A549 treated with AZD9567 at 1 μM for 4 hours (cell line): ENCODE data around the gene PPL. TPM values are rescaled to one million over a fixed set of nuclear protein-coding genes. Genes with fewer than 3 reads are reported as not detected.

ENCODE experiments used
- total RNA-seq: library from RNA; stranded (reverse); fragments of 200-300 nt; extraction: Qiagen RNA extraction; gene quantifications from 5 replicates; pipeline ENCODE4 v1.2.3, GENCODE V29; 2022; ENCODE audit not compliant: insufficient read depth

The PPL gene
- 2.8 to 3.8 TPM (median 3.6 TPM) in 5 replicates for total RNA-seq

DNA sequence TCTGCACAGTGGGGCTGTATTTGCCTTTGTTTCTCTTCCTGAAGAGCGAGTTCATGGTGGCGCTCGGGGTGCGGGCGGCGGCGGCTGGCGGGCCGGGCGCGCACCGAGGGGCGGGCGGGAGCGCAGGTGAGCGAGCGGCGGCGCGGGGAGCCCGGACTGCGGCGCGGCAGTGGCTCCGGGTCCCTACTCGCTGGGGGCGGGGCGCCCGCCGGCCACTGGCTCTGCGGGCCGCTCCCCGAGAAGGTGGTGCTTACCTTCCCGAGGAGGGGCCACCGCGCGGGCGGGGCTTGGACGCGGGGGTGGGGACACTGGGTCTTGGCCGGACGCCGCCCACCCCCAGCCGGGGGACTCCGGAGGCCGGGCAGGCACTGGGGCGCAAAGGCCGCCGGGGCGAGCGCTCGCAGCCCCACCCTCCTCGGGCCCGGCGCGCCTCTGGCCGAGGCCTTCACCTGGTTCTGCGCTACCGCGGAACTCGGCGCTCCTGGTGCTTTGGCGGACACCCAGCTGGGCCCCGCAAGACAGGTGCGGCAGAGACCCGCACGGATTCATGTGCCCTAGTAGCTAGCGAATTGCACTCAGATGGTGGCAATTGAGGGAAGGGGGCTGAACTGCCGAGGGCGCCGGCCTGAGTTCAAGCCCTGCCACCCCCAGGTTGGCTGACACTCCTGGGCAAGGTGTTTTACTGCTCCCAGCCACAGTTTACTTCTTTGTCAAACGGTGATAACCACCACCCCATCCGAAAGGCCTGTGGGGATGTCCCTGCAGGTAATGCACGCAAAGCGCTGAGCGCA is at the start of gene PPL:
TSS of gene PPL (minus strand) at position 158 of the 791 bp plus-strand sequence. CDS start at position 55, 103 bp downstream.

DNA sequence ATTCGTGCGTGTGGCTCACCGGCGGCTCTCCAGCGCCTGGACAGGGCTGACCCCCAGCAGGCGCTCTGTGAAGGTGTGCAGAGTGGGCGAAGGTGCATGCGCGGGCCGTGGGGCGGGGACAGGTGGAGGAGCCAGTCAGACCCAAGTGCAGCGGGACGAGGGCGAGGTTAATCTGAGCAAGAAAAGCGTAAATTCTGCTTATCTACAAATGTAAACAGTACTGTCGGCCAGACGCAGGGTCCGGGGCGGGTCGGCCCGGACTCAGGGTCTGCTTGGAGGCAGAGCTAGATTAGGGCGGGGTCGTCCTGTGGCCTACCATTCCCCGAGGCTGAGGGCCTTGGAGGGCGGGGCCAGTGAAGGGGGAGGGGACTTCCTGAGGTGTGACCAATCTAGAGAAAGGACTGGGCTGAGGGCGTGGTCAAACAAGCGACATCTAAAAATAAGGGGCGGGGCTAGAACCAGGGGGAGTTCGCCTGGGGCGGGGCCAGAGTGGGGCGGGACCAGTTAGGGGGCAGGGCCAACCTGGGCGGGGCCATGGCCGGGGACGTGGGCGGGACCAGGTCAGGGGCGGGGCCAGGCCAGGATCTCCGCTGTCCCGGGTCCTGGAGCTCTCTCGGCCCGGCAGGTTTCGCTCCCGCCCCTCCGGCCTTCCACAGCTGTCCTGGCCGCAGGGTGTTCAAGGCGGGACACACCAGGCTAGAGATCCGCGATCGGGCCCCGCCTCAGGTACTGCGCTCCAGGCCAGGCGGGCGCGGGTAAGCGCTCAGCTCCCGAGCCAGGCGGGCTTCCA is 21.0 kb upstream of the PPL start, which contains the start of gene SEC14L5:
TSS of gene SEC14L5 (plus strand) at position 611 of the 790 bp plus-strand sequence. CDS start 994 bp downstream, outside the sequence.

DNA sequence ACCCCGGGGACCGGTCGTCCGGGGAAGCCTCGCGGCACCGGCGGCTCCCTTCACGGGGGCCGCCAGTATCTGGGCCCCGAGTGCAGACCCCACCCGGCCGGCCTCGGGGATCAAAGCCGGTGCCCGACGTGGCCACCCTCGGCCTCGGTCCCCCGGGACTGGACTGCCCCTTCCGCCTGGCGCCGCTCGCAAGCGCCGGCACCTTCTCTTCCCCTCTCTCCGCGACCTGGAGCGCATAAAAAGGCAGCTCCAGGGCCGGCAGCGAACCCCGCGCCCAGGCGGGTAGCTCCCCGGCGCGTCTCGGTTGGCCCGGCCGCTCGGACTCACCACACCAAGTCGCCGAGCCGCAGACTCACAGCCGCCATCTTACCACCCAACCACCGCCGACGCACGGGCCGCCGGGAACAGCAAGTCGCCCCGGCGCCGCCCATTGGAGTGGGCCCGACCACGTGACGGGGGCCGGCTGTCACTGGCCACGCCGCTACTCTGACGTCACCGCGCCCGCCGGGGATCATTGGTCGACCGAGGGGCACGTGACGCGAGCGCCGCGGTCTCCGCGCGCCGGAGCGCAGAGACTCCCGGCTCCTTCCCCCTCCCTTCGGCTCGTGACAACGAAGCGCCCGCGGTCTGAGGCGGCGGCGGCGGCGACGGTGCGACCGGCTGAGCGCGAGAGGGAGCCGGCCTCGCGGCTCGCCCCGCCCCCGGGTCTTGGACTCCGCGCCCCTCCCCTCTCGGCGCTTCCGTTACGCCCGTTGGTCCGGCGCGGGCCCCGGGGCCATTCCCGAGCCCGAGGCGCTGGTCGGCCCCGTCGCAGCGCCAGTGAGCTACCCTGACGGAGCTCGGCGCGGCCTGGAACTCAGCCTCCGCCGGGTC is 89.8 kb downstream of the PPL start, which contains the start of the genes GLYR1 and UBN1:
TSS of gene GLYR1 (minus strand) at position 388 of the 873 bp plus-strand sequence. CDS start at position 365, 23 bp downstream.
TSS of gene UBN1 (plus strand) at position 581 of the 873 bp plus-strand sequence. CDS start 5,437 bp downstream, outside the sequence.

Other genes starting within 250 kb of the PPL start
- 15.7 to 28.4 TPM (median 26.0 TPM) in 5 replicates for gene NUDT16L1, start 243.6 kb downstream of the PPL start, total RNA-seq
- 17.4 to 28.8 TPM (median 27.4 TPM) in 5 replicates for gene ANKS3, start 202.9 kb downstream of the PPL start, total RNA-seq
- gene DNAAF8, start 202.6 kb downstream of the PPL start, total RNA-seq = 1.3 to 1.7 TPM (median 1.5 TPM) in 4 of 5 replicates, not detected in the other
- 8.0 to 14.9 TPM (median 8.8 TPM) in 5 replicates for gene ZNF500, start 170.0 kb downstream of the PPL start, total RNA-seq
- gene SEPTIN12, start 148.8 kb downstream of the PPL start, total RNA-seq = 0.18 to 0.26 TPM in 2 of 5 replicates, not detected in the others
- not detected in 5 replicates for gene SMIM22, start 141.8 kb downstream of the PPL start, total RNA-seq
- gene ROGDI, start 134.5 kb downstream of the PPL start, total RNA-seq = 14.7 to 26.6 TPM (median 16.5 TPM) in 5 replicates
- 43.4 to 47.9 TPM (median 46.8 TPM) in 5 replicates for gene GLYR1, start 89.9 kb downstream of the PPL start, total RNA-seq
- 27.4 to 28.9 TPM (median 28.1 TPM) in 5 replicates for gene UBN1, start 89.7 kb downstream of the PPL start, total RNA-seq
- 0.02 to 0.08 TPM (median 0.03 TPM) in 4 of 5 replicates, not detected in the other for gene SEC14L5, start 21.2 kb upstream of the PPL start, total RNA-seq
- 9.2 to 17.0 TPM (median 15.3 TPM) in 5 replicates for gene NAGPA, start 96.8 kb upstream of the PPL start, total RNA-seq
- gene C16orf89, start 128.8 kb upstream of the PPL start, total RNA-seq = not detected in 5 replicates
- gene ALG1, start 134.7 kb upstream of the PPL start, total RNA-seq = 33.8 to 40.5 TPM (median 36.5 TPM) in 5 replicates
- gene EEF2KMT, start 160.6 kb upstream of the PPL start, total RNA-seq = 23.1 to 31.2 TPM (median 30.7 TPM) in 5 replicates